ENCODE data around the gene ANKRD13B.

ANKRD13B gene

DNA sequence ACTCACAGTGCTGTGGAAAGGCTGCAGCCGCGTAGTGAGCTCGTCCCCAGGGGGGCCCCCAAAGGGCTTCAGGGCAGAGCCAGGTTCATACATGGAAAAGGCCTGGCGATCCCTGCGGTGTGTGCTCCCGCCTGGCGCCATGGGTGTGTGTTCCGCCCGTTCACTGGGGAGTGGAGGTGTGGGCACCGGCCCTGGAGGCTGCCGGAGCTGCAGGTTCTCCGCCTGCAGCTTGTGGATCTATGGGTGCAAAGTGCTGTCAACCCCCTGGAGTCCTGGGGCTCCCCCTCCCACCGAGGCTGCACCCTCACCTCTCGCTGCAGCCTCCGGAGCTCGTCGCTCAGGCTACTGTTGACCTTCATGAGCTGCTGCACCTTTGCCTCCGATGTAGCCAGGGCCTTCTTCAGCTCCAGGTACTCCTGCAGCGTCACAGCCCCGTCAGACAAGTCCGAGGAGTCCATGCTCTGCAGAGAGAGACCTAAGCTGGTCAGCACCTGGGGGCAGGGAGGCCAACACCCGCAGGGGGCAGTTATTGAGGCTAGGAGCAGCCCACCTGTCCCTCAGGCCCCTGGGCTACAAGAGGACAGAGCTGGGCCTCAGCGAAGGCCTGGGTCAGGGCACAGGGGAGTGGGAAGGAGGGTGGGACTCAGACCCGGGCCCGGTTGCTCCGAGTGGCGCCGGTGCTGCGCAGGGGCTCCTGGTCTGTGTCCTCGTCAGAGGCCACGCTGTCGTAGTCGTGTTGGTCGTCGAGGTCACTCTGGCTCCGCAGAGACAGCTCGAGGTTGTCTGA lies 16.5 kb upstream of the ANKRD13B start:
- TF ChIP-seq, protein P1, sequence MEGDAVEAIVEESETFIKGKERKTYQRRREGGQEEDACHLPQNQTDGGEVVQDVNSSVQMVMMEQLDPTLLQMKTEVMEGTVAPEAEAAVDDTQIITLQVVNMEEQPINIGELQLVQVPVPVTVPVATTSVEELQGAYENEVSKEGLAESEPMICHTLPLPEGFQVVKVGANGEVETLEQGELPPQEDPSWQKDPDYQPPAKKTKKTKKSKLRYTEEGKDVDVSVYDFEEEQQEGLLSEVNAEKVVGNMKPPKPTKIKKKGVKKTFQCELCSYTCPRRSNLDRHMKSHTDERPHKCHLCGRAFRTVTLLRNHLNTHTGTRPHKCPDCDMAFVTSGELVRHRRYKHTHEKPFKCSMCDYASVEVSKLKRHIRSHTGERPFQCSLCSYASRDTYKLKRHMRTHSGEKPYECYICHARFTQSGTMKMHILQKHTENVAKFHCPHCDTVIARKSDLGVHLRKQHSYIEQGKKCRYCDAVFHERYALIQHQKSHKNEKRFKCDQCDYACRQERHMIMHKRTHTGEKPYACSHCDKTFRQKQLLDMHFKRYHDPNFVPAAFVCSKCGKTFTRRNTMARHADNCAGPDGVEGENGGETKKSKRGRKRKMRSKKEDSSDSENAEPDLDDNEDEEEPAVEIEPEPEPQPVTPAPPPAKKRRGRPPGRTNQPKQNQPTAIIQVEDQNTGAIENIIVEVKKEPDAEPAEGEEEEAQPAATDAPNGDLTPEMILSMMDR (IDR thresholded peaks at IDR 0.05; ENCODE audit: control insufficient read depth, insufficient read depth, low read depth, low read length, missing control alignments), result no peak
- DNase-seq (ENCODE audit: low read depth), result no peak
- no peak overlapping the region for H3K4me3 ChIP-seq (ENCODE audit: control insufficient read depth, low read depth, low read length)

DNA sequence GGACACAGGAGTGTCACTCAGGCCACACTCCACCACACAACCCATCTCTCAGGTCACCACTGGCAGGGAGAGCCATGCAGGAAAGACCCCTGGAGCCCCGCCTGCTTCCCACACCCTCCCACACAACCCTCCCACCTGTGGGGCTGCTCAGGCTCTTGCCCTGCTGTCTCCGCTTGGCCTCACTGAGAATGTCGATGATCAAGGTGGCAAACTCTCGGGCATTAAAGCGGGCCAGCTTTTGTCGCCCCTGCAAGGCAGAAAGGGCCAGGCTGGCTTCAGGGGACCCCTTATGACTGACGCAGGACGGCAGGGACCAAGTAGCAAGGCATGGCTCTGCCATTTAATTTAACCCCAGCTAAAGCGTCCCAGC lies 15.9 kb upstream of the ANKRD13B start:
- TF ChIP-seq, protein P1 (IDR thresholded peaks at IDR 0.05; ENCODE audit: control insufficient read depth, insufficient read depth, low read depth, low read length, missing control alignments), result no peak
- no peak for DNase-seq (ENCODE audit: low read depth)
- no peak overlapping the region for H3K4me3 ChIP-seq (ENCODE audit: control insufficient read depth, low read depth, low read length)

DNA sequence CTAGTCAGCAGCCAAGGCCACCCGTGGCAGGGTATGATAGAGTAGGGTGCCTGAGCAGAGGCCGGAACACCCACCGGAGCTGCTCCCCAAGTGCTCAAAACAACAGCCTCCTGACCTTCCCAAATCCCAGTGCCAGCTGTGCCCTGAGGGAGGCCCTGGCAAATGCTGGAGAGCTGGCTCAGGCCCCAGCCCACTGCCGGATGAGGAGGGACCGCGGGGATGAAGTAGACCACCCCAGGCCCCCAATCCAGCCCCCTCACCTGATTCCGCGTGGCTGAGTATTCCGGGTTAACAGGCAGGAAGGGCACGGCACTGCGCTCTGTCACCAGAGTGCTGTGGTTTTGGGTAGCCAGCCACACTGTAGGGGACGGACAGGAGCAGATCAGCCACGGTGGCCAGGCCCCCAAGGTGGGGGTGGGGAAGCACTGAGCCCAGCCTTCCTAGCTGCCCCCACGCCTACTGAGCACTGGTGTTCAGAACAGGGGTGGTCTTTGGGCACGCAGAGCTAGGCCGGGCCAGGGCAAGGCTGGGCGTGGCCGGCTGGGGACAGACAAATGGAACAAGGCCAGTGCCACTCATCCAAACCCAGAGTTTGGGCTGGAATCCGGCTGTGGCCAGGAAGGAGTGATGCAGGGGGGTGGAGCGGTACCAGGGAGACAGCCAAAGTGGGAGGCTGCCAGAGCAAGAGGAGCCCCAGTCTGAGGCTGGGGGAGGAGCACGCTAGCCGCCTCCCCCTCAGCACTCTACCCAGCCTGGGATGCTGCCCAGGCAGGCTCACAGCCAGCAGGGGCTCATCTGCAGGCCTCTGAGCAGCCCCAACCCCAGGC lies 15.3 kb upstream of the ANKRD13B start:
- DNase-seq (ENCODE audit: low read depth), result no peak
- no peak overlapping the region for H3K4me3 ChIP-seq (ENCODE audit: control insufficient read depth, low read depth, low read length)
- TF ChIP-seq, protein P1 (IDR thresholded peaks at IDR 0.05; ENCODE audit: control insufficient read depth, insufficient read depth, low read depth, low read length, missing control alignments), result no peak

DNA sequence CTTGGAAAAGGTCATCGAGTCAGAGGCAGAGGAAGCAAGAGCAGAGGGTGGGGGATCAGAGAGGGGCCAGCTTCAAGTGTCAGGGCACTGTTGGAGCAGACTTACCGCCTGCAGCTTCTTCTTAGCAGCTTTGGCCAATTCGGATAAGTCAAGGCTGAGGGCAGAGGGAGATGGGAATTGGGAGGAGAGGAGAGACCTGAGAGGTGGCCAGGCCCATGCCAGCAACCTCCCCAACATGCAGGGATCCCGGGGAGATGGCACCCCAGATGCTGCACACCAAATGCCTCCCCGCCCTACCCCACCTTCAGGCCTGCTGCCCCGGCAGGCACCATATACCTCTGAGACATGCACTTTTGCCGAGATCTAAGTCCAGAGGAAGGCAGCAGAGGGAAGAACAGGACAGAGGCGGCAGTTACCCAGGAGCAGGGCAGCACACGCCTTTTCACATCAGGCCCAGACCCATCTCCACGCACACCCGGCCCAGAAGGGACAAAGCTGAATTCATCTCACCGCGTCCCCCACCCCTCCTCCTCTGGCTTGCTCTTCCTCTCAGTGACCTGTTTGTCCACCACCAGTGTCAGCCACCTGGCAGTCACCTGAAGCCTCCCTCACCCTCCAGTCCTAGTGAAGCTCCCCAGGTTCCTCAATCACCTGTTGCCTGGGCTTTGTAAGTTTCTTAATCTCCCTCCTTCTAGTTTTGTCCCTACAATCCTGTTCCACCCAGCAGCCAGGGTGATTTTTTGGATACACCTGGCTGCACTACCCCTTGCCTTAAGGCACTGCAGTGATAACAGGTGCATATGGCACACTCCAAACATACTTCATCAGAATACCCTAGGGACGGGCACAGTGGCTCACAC lies 14.1 kb upstream of the ANKRD13B start:
- TF ChIP-seq, protein P1 (IDR thresholded peaks at IDR 0.05; ENCODE audit: control insufficient read depth, insufficient read depth, low read depth, low read length, missing control alignments), result no peak
- no peak for DNase-seq (ENCODE audit: low read depth)

DNA sequence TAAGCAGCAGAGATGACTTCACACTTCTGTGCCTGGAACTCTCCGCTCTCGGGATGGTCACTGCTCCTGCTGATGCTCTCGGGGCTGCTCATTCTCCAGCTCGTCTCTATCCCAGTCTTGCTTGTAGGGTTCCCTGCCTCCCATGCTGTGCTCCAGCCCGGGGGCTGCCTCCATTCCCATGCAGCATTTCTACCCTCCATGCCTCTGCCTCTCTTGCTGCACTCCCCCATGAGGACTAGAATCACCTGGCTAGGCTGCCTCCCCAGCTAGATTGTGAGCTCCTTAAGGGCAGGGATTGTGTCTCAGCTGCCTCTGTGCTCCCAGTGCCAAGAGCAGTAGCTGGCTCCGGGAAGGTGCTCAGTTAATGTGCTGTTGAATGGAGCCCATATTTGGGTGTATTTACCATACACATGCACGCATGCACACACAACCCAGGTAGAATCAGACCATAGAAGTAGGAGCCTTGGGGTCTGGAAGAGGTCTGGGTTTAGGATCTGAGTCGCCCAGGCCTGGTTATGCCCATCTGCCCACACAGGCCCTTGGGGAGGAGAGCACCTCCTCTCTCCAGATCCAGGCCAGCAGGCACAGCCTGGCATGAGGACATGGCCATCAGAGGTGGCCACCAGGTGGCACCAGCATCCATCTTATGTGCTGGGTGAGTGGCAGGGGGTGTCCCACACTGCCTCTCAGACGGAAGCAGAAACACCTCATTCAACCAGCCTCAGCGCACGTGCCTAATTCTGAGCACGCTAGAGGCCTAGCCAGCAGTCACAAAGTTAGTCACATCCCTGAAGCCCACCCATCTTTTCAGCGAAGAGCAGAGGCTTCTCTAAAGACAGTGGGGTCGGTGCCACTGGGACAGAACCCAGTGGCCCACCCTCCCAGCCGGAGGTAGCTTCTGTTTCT lies 12.8 kb upstream of the ANKRD13B start:
- TF ChIP-seq, protein P1 (IDR thresholded peaks at IDR 0.05; ENCODE audit: control insufficient read depth, insufficient read depth, low read depth, low read length, missing control alignments), result peak; percentile 91
- no peak overlapping the region for H3K4me3 ChIP-seq (ENCODE audit: control insufficient read depth, low read depth, low read length)
- peak; percentile 27 for DNase-seq (ENCODE audit: low read depth)

More for the DNA sequence above, 14.1 kb upstream of the ANKRD13B start:
- H3K4me3 ChIP-seq (ENCODE audit: control insufficient read depth, low read depth, low read length), result no peak overlapping the region

All from AG09309 (cell line).